CD4-positive, CD25-positive, alpha-beta regulatory T cell (primary cell): Measurements from ENCODE around the gene TTC14. TPM values are rescaled to one million over a fixed set of nuclear protein-coding genes. Genes with fewer than 3 reads are reported as not detected.
A peak's percentile ranks its signal among the peaks of the same experiment; 100 is the strongest.
"Not testable (repeated sequence)": the region's sequence is repeated elsewhere in the genome, so short reads cannot be mapped to it uniquely, and the experiment has no call there.

Experiments
- ATAC-seq, 2 donors: fragments of 150-1000 bp; cut with Tn5 transposase; one replicate each; pipeline ENCODE4 v1.10.0; 2021; ENCODE audit warnings: low read depth in 2 of 2, moderate number of reproducible peaks in 2 of 2, moderate library complexity in 1 of 2
- DNase-seq, 3 donors: peaks; one replicate each; pipeline versions ENCODE4 v3.0.0 to v3.0.0-alpha.2; 2012 to 2022; ENCODE audit warnings: mixed read lengths in 1 of 3
- H3K27ac ChIP-seq: one replicate; pipeline ENCODE4 v1.7.0; 2013; ENCODE audit warnings: mild to moderate bottlenecking, low read length; ENCODE audit not compliant: insufficient read depth, poor library complexity, severe bottlenecking
- H3K27me3 ChIP-seq: one replicate; pipeline ENCODE4 v1.7.0; 2013; ENCODE audit warnings: low read length; ENCODE audit not compliant: control insufficient read depth, insufficient read depth
- H3K36me3 ChIP-seq: one replicate; pipeline ENCODE4 v1.7.0; 2013; ENCODE audit warnings: mild to moderate bottlenecking, low read length, moderate library complexity; ENCODE audit not compliant: control insufficient read depth, insufficient read depth
- H3K4me1 ChIP-seq: 2 replicates; pipeline ENCODE4 v1.7.0; 2013; ENCODE audit warnings: mild to moderate bottlenecking, low read length; ENCODE audit not compliant: insufficient read depth, control insufficient read depth, poor library complexity, severe bottlenecking
- H3K4me3 ChIP-seq: one replicate; pipeline ENCODE4 v1.7.0; 2013; ENCODE audit warnings: low read depth, mild to moderate bottlenecking, low read length, moderate library complexity
- H3K9me3 ChIP-seq, 2 experiments: 1 replicate in 1 of 2; 2 replicates in 1 of 2; pipeline ENCODE4 v1.7.0; 2013; ENCODE audit warnings: low read length in 2 of 2, mild to moderate bottlenecking in 1 of 2, moderate library complexity in 1 of 2; ENCODE audit not compliant: control insufficient read depth in 2 of 2
- H3K27ac Mint-ChIP-seq, 3 donors: one replicate each; pipeline ENCODE4 v1.8.0; 2020 to 2022; ENCODE audit warnings: mild to moderate bottlenecking in 3 of 3, mixed read lengths in 3 of 3, moderate library complexity in 2 of 3
- H3K27me3 Mint-ChIP-seq: one replicate; pipeline ENCODE4 v1.8.0; 2022; ENCODE audit warnings: mild to moderate bottlenecking, mixed read lengths
- H3K36me3 Mint-ChIP-seq: one replicate; pipeline ENCODE4 v1.8.0; 2020; ENCODE audit warnings: mixed read lengths
- H3K4me1 Mint-ChIP-seq, 4 donors: one replicate each; pipeline ENCODE4 v1.8.0; 2020 to 2022; ENCODE audit warnings: mixed read lengths in 4 of 4, mild to moderate bottlenecking in 1 of 4
- H3K4me3 Mint-ChIP-seq, 4 donors: one replicate each; pipeline ENCODE4 v1.8.0; 2020 to 2022; ENCODE audit warnings: mild to moderate bottlenecking in 4 of 4, mixed read lengths in 4 of 4, moderate library complexity in 3 of 4
- H3K9me3 Mint-ChIP-seq, 7 donors: one replicate each; pipeline ENCODE4 v1.8.0; 2020 to 2022; ENCODE audit warnings: mixed read lengths in 7 of 7, mild to moderate bottlenecking in 3 of 7, moderate library complexity in 2 of 7
- polyA plus RNA-seq, 4 donors: library from polyadenylated mRNA; unstranded; fragments of 300-500 nt; fragmentation: Illumina TruSeq; gene quantifications; one replicate each; pipeline ENCODE4 v1.2.3, GENCODE V29; 2021
- total RNA-seq: library from RNA; stranded (reverse); gene quantifications from one replicate; pipeline ENCODE4 v1.2.3, GENCODE V29; 2022

The TTC14 gene
- total and polyA plus RNA-seq, 5 donors from 2014 or later, result 14.0 to 80.3 (median 26.6) TPM

- no peak for ATAC-seq
- peaks cover 0 to 15% (median 0%) of the 10 kb centered on the region in 7 donors for H3K9me3 Mint-ChIP-seq
These were observed 15.1 kb downstream of the TTC14 start for GRCh38 chr3:180617049-180617448.

GRCh38 chr3:180618563-180618962 is 16.6 kb downstream of the TTC14 start:
- peaks cover 0 to 20% (median 10%) of the 10 kb centered on the region in 4 donors for H3K4me1 Mint-ChIP-seq
- not testable (repeated sequence) for H3K36me3 Mint-ChIP-seq, ATAC-seq

More at GRCh38 chr3:180617049-180617448, 15.1 kb downstream of the TTC14 start:
- Histone ChIP-seq H3K36me3 (peaks cover 18% of the 10 kb centered on the region), H3K27me3 (no peaks in the 10 kb centered on the region), H3K9me3 (no peaks in the 10 kb centered on the region), H3K27ac (no peak overlapping the region), H3K4me3 (no peak overlapping the region), H3K4me1 (no peaks in the 10 kb centered on the region)
- H3K36me3 Mint-ChIP-seq, result peaks cover 8% of the 10 kb centered on the region
- no peaks in the 10 kb centered on the region for H3K27me3 Mint-ChIP-seq
- H3K4me1 Mint-ChIP-seq, result peaks cover 0 to 20% (median 2%) of the 10 kb centered on the region in 4 donors
- H3K27ac Mint-ChIP-seq, result no peak overlapping the region
- DNase-seq, result no peak
- no peak overlapping the region for H3K4me3 Mint-ChIP-seq

GRCh38 chr3:180619723-180620122 is 17.8 kb downstream of the TTC14 start:
- Histone ChIP-seq H3K9me3 (no peaks in the 10 kb centered on the region), H3K27ac (no peak overlapping the region), H3K4me1 (no peaks in the 10 kb centered on the region), H3K4me3 (no peak overlapping the region), H3K27me3 (no peaks in the 10 kb centered on the region), H3K36me3 (peaks cover 9% of the 10 kb centered on the region)
- Mint-ChIP-seq H3K9me3 (peaks cover 0 to 15% (median 0%) of the 10 kb centered on the region in 7 donors), H3K27ac (no peak overlapping the region), H3K4me1 (peaks cover 3 to 30% (median 14%) of the 10 kb centered on the region in 4 donors), H3K4me3 (no peak overlapping the region), H3K27me3 (no peaks in the 10 kb centered on the region), H3K36me3 (peaks cover 5% of the 10 kb centered on the region)
- DNase-seq (no peak), ATAC-seq (no peak)

More at GRCh38 chr3:180618563-180618962, 16.6 kb downstream of the TTC14 start:
- H3K4me3 ChIP-seq, H3K9me3 ChIP-seq, H3K27me3 Mint-ChIP-seq, H3K27ac Mint-ChIP-seq, H3K27me3 ChIP-seq, H3K4me1 ChIP-seq, H3K36me3 ChIP-seq, H3K4me3 Mint-ChIP-seq, DNase-seq, H3K27ac ChIP-seq: not testable (repeated sequence)
- H3K9me3 Mint-ChIP-seq, result peaks cover 0 to 15% (median 0%) of the 10 kb centered on the region in 7 donors

GRCh38 chr3:180624714-180625113 is 22.8 kb downstream of the TTC14 start:
- H3K27ac Mint-ChIP-seq, result peak overlapping the region in 1 of 3 donors; percentile 47
- H3K4me1 Mint-ChIP-seq, result peaks cover 11 to 27% (median 20%) of the 10 kb centered on the region in 4 donors
- peaks cover 8% of the 10 kb centered on the region for H3K36me3 ChIP-seq
- no peak overlapping the region for H3K27ac ChIP-seq
- H3K27me3 ChIP-seq, result no peaks in the 10 kb centered on the region
- peaks cover 25% of the 10 kb centered on the region for H3K36me3 Mint-ChIP-seq
- peak in 1 of 3 donors; percentile 27 for DNase-seq
- no peaks in the 10 kb centered on the region for H3K4me1 ChIP-seq
- no peaks in the 10 kb centered on the region for H3K9me3 ChIP-seq
- H3K4me3 Mint-ChIP-seq, result no peak overlapping the region
- no peaks in the 10 kb centered on the region for H3K27me3 Mint-ChIP-seq
- no peak for ATAC-seq
- no peak overlapping the region for H3K4me3 ChIP-seq
- peaks cover 0 to 11% (median 3%) of the 10 kb centered on the region in 7 donors for H3K9me3 Mint-ChIP-seq

GRCh38 chr3:180626844-180627243 is 24.9 kb downstream of the TTC14 start:
- Mint-ChIP-seq H3K4me3 (no peak overlapping the region), H3K36me3 (peaks cover 25% of the 10 kb centered on the region), H3K4me1 (peaks cover 11 to 27% (median 20%) of the 10 kb centered on the region in 4 donors), H3K27ac (no peak overlapping the region), H3K9me3 (peaks cover 0 to 10% (median 0%) of the 10 kb centered on the region in 7 donors), H3K27me3 (no peaks in the 10 kb centered on the region)
- Histone ChIP-seq H3K4me1 (no peaks in the 10 kb centered on the region), H3K27ac (no peak overlapping the region), H3K4me3 (no peak overlapping the region), H3K36me3 (peaks cover 8% of the 10 kb centered on the region), H3K27me3 (no peaks in the 10 kb centered on the region), H3K9me3 (no peaks in the 10 kb centered on the region)
- DNase-seq, result no peak
- no peak for ATAC-seq

GRCh38 chr3:180630371-180630770 is 28.4 kb downstream of the TTC14 start:
- no peak for ATAC-seq
- H3K27ac Mint-ChIP-seq, result no peak overlapping the region

GRCh38 chr3:180631317-180631716 is 29.4 kb downstream of the TTC14 start:
- Mint-ChIP-seq H3K4me1 (peaks cover 0 to 3% (median 0%) of the 10 kb centered on the region in 4 donors), H3K27ac (no peak overlapping the region), H3K27me3 (peaks cover 5% of the 10 kb centered on the region), H3K36me3 (peaks cover 9% of the 10 kb centered on the region), H3K9me3 (peaks cover 0 to 7% (median 0%) of the 10 kb centered on the region in 7 donors), H3K4me3 (no peak overlapping the region)
- Histone ChIP-seq H3K9me3 (no peaks in the 10 kb centered on the region), H3K27ac (no peak overlapping the region), H3K4me3 (no peak overlapping the region), H3K27me3 (peaks cover 7% of the 10 kb centered on the region), H3K36me3 (peaks cover 5% of the 10 kb centered on the region), H3K4me1 (no peaks in the 10 kb centered on the region)
- ATAC-seq, result no peak
- DNase-seq, result no peak

More at GRCh38 chr3:180630371-180630770, 28.4 kb downstream of the TTC14 start:
- Histone ChIP-seq H3K27ac (no peak overlapping the region), H3K4me1 (no peaks in the 10 kb centered on the region), H3K27me3 (peaks cover 3% of the 10 kb centered on the region), H3K4me3 (no peak overlapping the region), H3K36me3 (peaks cover 5% of the 10 kb centered on the region), H3K9me3 (no peaks in the 10 kb centered on the region)
- H3K36me3 Mint-ChIP-seq, result peaks cover 13% of the 10 kb centered on the region
- H3K27me3 Mint-ChIP-seq, result no peaks in the 10 kb centered on the region
- no peak overlapping the region for H3K4me3 Mint-ChIP-seq
- H3K9me3 Mint-ChIP-seq, result peaks cover 0 to 3% (median 0%) of the 10 kb centered on the region in 7 donors
- H3K4me1 Mint-ChIP-seq, result peaks cover under 1 to 7% (median 2%) of the 10 kb centered on the region in 4 donors
- DNase-seq, result no peak

- no peaks in the 10 kb centered on the region for H3K9me3 ChIP-seq
- ATAC-seq (no peak), DNase-seq (no peak)
- H3K27ac ChIP-seq, result no peak overlapping the region
- Mint-ChIP-seq H3K4me1 (no peaks in the 10 kb centered on the region), H3K27ac (no peak overlapping the region), H3K4me3 (no peak overlapping the region), H3K9me3 (peaks cover 0 to 7% (median 0%) of the 10 kb centered on the region in 7 donors), H3K27me3 (peaks cover 15% of the 10 kb centered on the region), H3K36me3 (no peaks in the 10 kb centered on the region)
- H3K4me3 ChIP-seq, result no peak overlapping the region
- no peaks in the 10 kb centered on the region for H3K4me1 ChIP-seq
- no peaks in the 10 kb centered on the region for H3K36me3 ChIP-seq
- H3K27me3 ChIP-seq, result peaks cover 10% of the 10 kb centered on the region
These were observed 31.8 kb downstream of the TTC14 start for GRCh38 chr3:180633722-180634121.
